ENCODE results near the gene ZNF141. TPM values are rescaled to one million over a fixed set of nuclear protein-coding genes. Genes with fewer than 3 reads are reported as not detected.
A peak's percentile ranks its signal among the peaks of the same experiment; 100 is the strongest.
"Not testable (repeated sequence)": the region's sequence is repeated elsewhere in the genome, so short reads cannot be mapped to it uniquely, and the experiment has no call there.

ZNF141 gene
- total and polyA plus RNA-seq, 8 donors = 2.8 to 14.0 (median 7.9) TPM

DNA sequence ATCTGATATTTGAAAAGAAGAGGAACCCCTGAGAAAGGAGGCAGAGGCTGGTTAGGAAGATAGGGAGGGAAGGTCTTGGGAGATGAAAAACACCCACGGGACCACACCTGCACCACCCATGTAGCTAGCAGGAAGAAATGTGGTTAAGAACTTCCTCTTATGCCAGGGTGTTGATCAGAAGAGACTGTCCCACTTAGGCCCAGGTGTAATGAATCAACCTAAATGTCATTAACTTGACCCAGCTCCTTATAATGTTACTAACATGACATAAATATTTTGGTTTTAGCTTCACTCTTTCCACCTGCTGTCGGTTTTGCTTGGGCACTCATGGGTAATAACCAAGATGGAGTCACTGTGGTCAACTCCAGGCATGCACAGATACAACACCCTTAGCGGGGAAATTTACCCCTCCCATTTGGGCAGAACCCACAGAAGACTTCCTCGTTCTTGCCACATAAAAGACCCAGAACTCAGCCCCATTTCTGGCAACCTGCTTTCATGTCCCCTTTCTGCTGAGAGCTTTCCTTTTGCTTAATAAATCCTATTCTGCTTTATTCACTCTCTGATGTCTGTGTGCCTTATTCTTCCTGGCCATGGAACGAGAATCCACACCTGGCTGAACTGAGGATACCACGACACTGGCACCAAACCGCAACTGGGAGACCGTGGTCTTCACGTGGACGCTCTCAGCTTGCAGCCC lies 46.8 kb downstream of the ZNF141 start:
- DNase-seq (no peak), FAIRE-seq (no peak), ATAC-seq (no peak)
- Histone ChIP-seq H3K9me3 (peaks cover 0 to 6% (median 0%) of the 10 kb centered on the region in 4 donors), H3K36me3 (no peaks in the 10 kb centered on the region), H3K27ac (no peak overlapping the region), H3K4me3 (no peak overlapping the region), H3K4me1 (no peaks in the 10 kb centered on the region), H3K27me3 (no peaks in the 10 kb centered on the region)
- intact Hi-C loops (cut with DNase I) = loop anchor here in 1 of 3 donors (10.0 kb wide), 1 partner anchor 50 kb away; no protein-coding TSS in a partner anchor
- whole genome bisulfite sequencing, 2 donors = 82 to 89% methylated on average over 10 of the region's 10 CpGs
- TF ChIP-seq, protein P1, sequence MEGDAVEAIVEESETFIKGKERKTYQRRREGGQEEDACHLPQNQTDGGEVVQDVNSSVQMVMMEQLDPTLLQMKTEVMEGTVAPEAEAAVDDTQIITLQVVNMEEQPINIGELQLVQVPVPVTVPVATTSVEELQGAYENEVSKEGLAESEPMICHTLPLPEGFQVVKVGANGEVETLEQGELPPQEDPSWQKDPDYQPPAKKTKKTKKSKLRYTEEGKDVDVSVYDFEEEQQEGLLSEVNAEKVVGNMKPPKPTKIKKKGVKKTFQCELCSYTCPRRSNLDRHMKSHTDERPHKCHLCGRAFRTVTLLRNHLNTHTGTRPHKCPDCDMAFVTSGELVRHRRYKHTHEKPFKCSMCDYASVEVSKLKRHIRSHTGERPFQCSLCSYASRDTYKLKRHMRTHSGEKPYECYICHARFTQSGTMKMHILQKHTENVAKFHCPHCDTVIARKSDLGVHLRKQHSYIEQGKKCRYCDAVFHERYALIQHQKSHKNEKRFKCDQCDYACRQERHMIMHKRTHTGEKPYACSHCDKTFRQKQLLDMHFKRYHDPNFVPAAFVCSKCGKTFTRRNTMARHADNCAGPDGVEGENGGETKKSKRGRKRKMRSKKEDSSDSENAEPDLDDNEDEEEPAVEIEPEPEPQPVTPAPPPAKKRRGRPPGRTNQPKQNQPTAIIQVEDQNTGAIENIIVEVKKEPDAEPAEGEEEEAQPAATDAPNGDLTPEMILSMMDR (IDR thresholded peaks at IDR 0.05) = no peak

DNA sequence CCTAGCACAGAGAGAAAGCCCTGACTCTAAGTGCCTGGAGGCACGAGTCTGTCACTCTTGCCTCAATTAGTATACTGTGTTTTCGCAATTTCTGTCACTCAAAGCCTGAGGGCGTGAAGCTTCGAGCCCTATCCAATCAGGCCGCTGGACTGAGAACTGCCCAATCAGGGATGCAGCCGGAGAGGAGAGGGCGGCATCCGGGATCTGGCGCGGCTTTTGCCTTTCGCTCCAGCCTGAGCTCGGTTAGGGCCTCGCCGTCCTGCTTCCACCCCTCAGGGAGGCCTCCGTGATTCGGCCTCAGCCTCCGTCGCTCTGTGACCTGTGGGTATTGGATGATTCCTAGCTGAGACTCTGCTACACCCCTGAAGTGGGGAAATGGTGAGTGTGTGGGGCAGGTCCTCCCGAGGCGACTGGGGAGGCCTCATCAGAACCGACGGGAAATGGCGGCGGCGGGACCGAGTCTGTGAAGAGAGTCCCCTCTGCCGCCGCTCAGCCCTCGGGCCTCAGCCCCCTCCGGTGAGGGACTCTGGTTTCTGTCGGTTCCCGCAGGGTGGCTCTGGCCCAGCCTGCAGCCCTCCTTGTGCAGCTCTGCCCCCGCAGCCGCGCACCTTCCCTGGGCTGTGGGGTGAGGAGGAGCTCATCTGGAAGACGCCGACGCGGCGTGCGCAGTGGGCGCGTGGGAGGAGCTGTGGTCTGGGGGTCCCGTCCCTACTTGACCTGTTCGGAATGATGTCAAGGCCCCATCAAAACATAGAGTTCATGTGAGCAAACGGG lies 48.5 kb downstream of the ZNF141 start:
- Histone ChIP-seq H3K4me3 (no peak overlapping the region), H3K4me1 (no peaks in the 10 kb centered on the region), H3K9me3 (peaks cover 0 to 3% (median under 1%) of the 10 kb centered on the region in 4 donors), H3K27ac (no peak overlapping the region), H3K36me3 (no peaks in the 10 kb centered on the region), H3K27me3 (no peaks in the 10 kb centered on the region)
- 3 to 6% methylated on average over 42 to 46 of the region's 46 CpGs for WGBS, 2 donors
- ATAC-seq (no peak), DNase-seq (peak in 1 of 6 donors; percentile 45), FAIRE-seq (no peak)
- TF ChIP-seq, protein P1 (IDR thresholded peaks at IDR 0.05) = no peak
- intact Hi-C loops (cut with DNase I) = loop anchor here in 1 of 3 donors (10.0 kb wide), 1 partner anchor 49 kb away; no protein-coding TSS in a partner anchor

DNA sequence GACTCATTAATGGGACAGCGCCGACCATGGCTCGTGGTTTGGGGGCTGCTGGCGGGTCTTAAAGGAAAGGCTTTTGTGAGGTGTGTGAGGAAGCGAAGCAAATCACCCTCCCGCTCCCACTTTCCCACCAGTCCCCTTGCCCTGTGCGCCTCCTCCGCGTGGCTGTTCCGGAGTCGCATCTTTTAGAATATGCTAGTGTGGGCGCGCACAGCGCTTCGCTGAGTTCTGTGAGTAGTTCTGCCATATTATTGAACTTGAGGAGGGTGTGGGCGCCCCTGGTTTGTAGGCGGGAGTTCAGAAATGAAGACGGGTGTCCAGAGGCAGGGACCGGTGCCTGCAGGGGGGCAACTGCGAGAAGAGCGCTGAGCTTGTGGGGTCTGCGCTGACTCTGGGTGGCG lies 49.1 kb downstream of the ZNF141 start:
- DNase-seq (no peak), FAIRE-seq (no peak), ATAC-seq (no peak)
- Histone ChIP-seq H3K9me3 (peaks cover 0 to 3% (median 0%) of the 10 kb centered on the region in 4 donors), H3K27me3 (no peaks in the 10 kb centered on the region), H3K36me3 (no peaks in the 10 kb centered on the region), H3K4me1 (no peaks in the 10 kb centered on the region), H3K27ac (no peak overlapping the region), H3K4me3 (no peak overlapping the region)
- WGBS, 2 donors = 9 to 10% methylated on average over 23 of the region's 23 CpGs
- intact Hi-C loops (cut with DNase I) = loop anchor here in 1 of 3 donors (10.0 kb wide), 1 partner anchor 48 kb away; no protein-coding TSS in a partner anchor
- TF ChIP-seq, protein P1 (IDR thresholded peaks at IDR 0.05) = no peak

DNA sequence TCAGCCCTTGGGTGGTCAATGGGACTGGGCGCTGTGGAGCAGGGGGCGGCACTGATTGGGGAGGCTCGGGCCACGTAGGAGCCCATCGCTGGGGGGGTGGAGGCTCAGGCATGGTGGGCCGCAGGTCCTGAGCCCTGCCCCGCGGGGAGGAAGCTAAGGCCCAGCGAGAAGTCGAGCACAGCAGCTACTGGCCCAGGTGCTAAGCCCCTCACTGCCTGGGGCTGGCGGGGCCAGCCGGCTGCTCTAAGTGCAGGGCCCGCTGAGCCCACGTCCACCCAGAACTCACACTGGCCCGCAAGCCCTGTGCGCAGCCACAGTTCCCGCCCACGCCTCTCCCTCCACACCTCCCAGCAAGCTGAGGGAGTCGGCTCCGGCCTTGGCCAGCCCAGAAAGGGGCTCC lies 66.4 kb downstream of the ZNF141 start:
- Histone ChIP-seq H3K27me3 (no peaks in the 10 kb centered on the region), H3K9me3 (no peaks in the 10 kb centered on the region), H3K36me3 (no peaks in the 10 kb centered on the region), H3K27ac (no peak overlapping the region), H3K4me3 (no peak overlapping the region), H3K4me1 (no peaks in the 10 kb centered on the region)
- DNase-seq = peak in 1 of 6 donors; percentile 46
- FAIRE-seq = no peak
- intact Hi-C loops (cut with DNase I) = no loop called here
- 88 to 93% methylated on average over 20 of the region's 20 CpGs for WGBS, 2 donors
- no peak for ATAC-seq
- TF ChIP-seq, protein P1 (IDR thresholded peaks at IDR 0.05) = no peak

DNA sequence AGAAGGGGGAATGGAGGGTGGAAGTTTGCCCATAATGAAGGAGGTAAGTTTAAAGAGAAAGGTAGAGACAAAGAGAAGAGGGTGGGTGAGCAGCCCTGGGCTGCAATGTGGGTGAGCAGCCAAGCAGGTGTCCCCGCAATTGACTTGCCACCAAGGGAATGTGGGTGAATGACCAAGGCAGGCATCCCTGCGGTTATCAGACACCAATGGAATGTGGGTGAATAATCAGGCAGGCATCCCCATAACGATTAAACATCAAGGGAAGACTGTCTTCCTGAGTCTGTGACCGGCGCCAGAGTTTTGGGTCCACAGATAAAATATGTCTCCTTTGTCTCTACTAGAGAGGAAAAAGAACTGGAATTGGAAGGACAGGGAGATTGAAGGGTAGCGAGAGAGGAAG lies 70.7 kb downstream of the ZNF141 start:
- H3K4me3 ChIP-seq; FAIRE-seq; H3K27me3 ChIP-seq; ATAC-seq; H3K27ac ChIP-seq; H3K9me3 ChIP-seq; H3K4me1 ChIP-seq; H3K36me3 ChIP-seq; intact Hi-C loops (cut with DNase I); DNase-seq: not testable (repeated sequence)
- 85 to 94% methylated on average over 6 of the region's 6 CpGs for WGBS, 2 donors

All from pancreas (tissue), 10 donors.